Measurements from ENCODE around the gene GALNT17.

DNA sequence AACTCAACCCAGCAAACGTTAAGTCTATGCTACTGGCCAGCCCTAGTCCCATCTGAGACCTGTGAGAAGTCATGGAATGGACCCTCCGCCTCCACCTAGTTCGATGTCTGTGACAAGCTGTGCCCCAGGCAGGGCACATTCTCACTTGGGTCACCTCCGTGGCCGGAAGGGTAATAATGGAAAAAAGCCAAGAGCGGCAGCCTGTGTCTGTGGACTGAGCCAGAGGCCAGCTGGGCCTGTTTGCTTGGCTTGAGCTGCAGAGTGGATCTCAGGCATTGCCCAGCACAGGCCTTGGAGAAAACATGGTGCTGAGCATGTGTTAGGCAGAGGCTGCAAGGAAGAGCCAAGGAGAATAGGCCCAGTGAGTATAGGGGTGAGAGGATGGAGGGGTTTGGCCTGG, 97.8 kb downstream of the GALNT17 start:
- TF ChIP-seq POLR2AphosphoS5 (IDR thresholded peaks at IDR 0.05; ENCODE audit: low read depth, low read length) (no peak), POLR2A (IDR thresholded peaks at IDR 0.05; ENCODE audit: low read depth, low read length) (no peak), PAX5 (IDR thresholded peaks at IDR 0.05; ENCODE audit: insufficient read depth, low read length, severe bottlenecking) (no peak), TAF1 (IDR thresholded peaks at IDR 0.05; ENCODE audit: low read depth, low read length) (no peak), SPI1 (IDR thresholded peaks at IDR 0.05; ENCODE audit: low read depth, low read length) (no peak)
